Gastroesophageal sphincter (tissue), 4 donors: ENCODE measurements around the gene PSPN. TPM values are rescaled to one million over a fixed set of nuclear protein-coding genes. Genes with fewer than 3 reads are reported as not detected.
A peak's percentile ranks its signal among the peaks of the same experiment; 100 is the strongest.

Experiments
- ATAC-seq: fragments of 150-250 bp; one replicate; pipeline ENCODE4 v1.9.1; 2016; ENCODE audit warnings: mild to moderate bottlenecking, moderate library complexity
- H3K27ac ChIP-seq, 4 donors: fragments of 200-600 bp; sonication (generic) in 3 of 4; 1 replicate in 3 of 4; 2 replicates in 1 of 4; pipeline ENCODE4 v1.5.1; 2016 to 2019
- H3K27me3 ChIP-seq: fragments of 200-600 bp; sonication (generic); one replicate; pipeline ENCODE4 v1.5.1; 2019
- H3K36me3 ChIP-seq, 2 donors: fragments of 200-600 bp; sonication (generic); one replicate each; pipeline ENCODE4 v1.5.1; 2019; ENCODE audit warnings: control low read depth in 1 of 2
- H3K4me1 ChIP-seq, 3 donors: fragments of 200-600 bp; sonication (generic); 1 replicate in 2 of 3; 2 replicates in 1 of 3; pipeline ENCODE4 v1.5.1; 2016 to 2019; ENCODE audit warnings: control low read depth in 2 of 3
- H3K4me3 ChIP-seq, 2 donors: fragments of 200-600 bp; sonication (generic); one replicate each; pipeline ENCODE4 v1.5.1; 2019; ENCODE audit warnings: mild to moderate bottlenecking in 1 of 2, moderate library complexity in 1 of 2
- H3K9me3 ChIP-seq, 3 donors: fragments of 200-600 bp; sonication (generic); one replicate each; pipeline ENCODE4 v1.5.1; 2017 to 2019; ENCODE audit warnings: control low read depth in 2 of 3
- EP300 ChIP-seq: sonication (generic); formaldehyde crosslinking; IDR thresholded peaks from one replicate; pipeline ENCODE4 v1.6.1; 2017; ENCODE audit warnings: antibody characterized with exemption, mild to moderate bottlenecking
- POLR2A ChIP-seq, 2 donors: fragments of 450-650 bp; IDR thresholded peaks; one replicate each; pipeline ENCODE4 v1.6.1; 2017; ENCODE audit warnings: antibody characterized with exemption in 2 of 2, mild to moderate bottlenecking in 2 of 2, moderate library complexity in 1 of 2
- POLR2AphosphoS5 ChIP-seq: sonication (generic); formaldehyde crosslinking; IDR thresholded peaks from one replicate; pipeline ENCODE4 v1.6.1; 2017; ENCODE audit warnings: antibody characterized with exemption
- WGBS, 2 donors: methylation state at CpG; one replicate each; pipeline ENCODE4 v1.1.5; 2018; ENCODE audit warnings: low coverage in 1 of 2; 5-methylcytosine and 5-hydroxymethylcytosine counted together
- total RNA-seq, 4 donors: library from RNA; depleted of rRNA; stranded (reverse); fragments of >200 nt; gene quantifications; one replicate each; pipeline ENCODE4 v1.1.0, GENCODE V29; 2016
- TF ChIP-seq, protein P1 (sequence below), 4 experiments: fragments of 200-600 bp in 2 of 4; fragments of 450-650 bp in 2 of 4; sonication (generic) in 1 of 4; IDR thresholded peaks; one replicate each; pipeline ENCODE4 v1.5.1; 2017 to 2019; ENCODE audit warnings: antibody characterized with exemption in 4 of 4, mild to moderate bottlenecking in 2 of 4, moderate library complexity in 2 of 4

Gene PSPN
- total RNA-seq, 4 donors from 2014 or later = 0.67 to 2.4 (median 1.4) TPM

DNA sequence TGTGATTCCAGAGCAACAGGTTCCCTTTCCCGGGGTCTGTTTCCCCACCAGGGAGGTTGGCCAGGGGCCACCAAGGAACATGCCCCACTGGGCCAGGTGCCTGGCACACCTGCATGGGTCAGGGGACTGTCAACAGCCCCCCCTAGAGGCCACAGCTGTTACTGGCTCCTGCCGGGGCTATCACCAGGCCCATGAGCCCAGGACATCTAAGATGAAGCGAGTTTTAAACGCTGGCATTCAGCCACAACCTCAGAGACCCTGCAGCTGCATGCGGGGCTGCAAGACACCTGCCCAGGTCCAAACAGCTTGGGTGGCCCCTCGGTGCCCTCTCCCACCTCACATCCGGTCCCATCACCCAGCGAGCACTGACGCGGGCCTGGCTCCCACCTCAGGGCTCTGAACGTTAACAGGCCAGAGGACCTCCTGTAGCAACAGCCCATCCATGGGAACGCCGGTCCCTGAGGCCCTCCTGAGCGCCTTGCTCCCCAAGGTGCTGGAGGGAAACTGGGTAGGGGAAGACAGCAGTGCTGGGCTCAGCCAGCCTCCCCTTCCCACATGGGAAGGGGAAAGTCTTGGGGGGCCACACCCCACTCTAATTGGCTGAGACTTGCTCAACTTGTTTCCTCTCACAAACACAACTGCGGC, 36.8 kb upstream of the PSPN start:
- Histone ChIP-seq H3K9me3 (no peaks in the 10 kb centered on the region), H3K27ac (peak overlapping the region in 3 of 4 donors; percentile 33 to 61 (median 51)), H3K36me3 (peaks cover 0 to 43% of the 10 kb centered on the region in 2 donors), H3K4me1 (peaks cover 0 to 28% (median 0%) of the 10 kb centered on the region in 3 donors), H3K27me3 (no peaks in the 10 kb centered on the region), H3K4me3 (no peak overlapping the region)
- TF ChIP-seq, protein P1, sequence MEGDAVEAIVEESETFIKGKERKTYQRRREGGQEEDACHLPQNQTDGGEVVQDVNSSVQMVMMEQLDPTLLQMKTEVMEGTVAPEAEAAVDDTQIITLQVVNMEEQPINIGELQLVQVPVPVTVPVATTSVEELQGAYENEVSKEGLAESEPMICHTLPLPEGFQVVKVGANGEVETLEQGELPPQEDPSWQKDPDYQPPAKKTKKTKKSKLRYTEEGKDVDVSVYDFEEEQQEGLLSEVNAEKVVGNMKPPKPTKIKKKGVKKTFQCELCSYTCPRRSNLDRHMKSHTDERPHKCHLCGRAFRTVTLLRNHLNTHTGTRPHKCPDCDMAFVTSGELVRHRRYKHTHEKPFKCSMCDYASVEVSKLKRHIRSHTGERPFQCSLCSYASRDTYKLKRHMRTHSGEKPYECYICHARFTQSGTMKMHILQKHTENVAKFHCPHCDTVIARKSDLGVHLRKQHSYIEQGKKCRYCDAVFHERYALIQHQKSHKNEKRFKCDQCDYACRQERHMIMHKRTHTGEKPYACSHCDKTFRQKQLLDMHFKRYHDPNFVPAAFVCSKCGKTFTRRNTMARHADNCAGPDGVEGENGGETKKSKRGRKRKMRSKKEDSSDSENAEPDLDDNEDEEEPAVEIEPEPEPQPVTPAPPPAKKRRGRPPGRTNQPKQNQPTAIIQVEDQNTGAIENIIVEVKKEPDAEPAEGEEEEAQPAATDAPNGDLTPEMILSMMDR (IDR thresholded peaks at IDR 0.05) = peak in 3 of 4 experiments; percentile 29 to 66 (median 35)
- TF ChIP-seq POLR2AphosphoS5 = no peak
- 0% methylated on average over 1 of the region's 15 CpGs; no CpG with 5 or more reads in 1 of the 2 donors for WGBS, 2 donors
- peak; percentile 41 for ATAC-seq

DNA sequence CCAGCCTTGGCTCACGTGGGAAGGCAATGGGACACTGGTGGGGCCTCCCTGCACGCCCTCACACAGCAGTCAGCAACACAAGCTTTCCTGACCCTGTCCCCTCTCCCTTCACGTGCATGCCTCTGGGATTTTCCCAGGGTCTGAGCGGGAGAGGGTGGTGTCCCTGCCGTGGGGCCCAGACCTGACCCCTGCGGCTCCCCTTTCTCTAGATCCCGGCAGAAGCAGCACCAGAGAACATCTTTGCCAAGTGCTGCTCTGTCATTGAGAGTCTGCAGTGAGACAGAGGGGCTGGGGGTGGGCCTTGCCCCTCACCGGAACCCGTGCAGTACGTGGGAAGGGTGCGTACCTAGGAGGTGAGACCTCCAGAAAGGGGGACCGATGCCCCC, 36.3 kb upstream of the PSPN start:
- TF ChIP-seq EP300 = no peak
- TF ChIP-seq POLR2A (IDR thresholded peaks at IDR 0.05) = no peak
- H3K27ac ChIP-seq = peak overlapping the region in 2 of 4 donors; percentile 51 to 61
- no CpG with 5 or more reads among the region's 12 CpGs for WGBS, 2 donors

DNA sequence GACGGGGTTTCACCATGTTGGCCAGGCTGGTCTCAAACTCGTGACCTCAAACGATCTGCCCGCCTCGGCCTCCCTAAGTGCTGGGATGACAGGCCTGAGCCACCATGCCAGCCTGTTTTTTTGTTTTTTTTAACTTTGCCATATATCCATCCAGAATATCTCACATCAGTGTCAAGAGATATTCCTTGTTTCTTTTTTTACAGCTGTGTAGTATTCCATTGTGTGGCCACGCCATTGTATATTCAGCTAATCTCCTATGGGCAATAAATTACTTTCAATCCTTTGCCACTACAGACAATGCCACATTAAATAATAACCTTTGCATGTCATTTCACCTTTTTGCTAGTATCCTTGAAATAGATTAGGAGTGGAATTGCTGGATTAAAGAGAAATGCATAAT, 33.6 kb upstream of the PSPN start:
- Histone ChIP-seq H3K4me3 (no peak overlapping the region), H3K4me1 (peaks cover 0 to 25% (median 0%) of the 10 kb centered on the region in 3 donors), H3K27me3 (no peaks in the 10 kb centered on the region), H3K36me3 (peaks cover 0 to 11% of the 10 kb centered on the region in 2 donors), H3K27ac (no peak overlapping the region), H3K9me3 (no peaks in the 10 kb centered on the region)
- 92 to 94% methylated on average over 4 to 6 of the region's 6 CpGs for WGBS, 2 donors
- ATAC-seq = no peak
- TF ChIP-seq EP300 (no peak), POLR2AphosphoS5 (no peak), POLR2A (IDR thresholded peaks at IDR 0.05) (no peak)
- TF ChIP-seq, protein P1 (IDR thresholded peaks at IDR 0.05) = no peak

More for the DNA sequence above, 36.3 kb upstream of the PSPN start:
- Histone ChIP-seq H3K4me3 (no peak overlapping the region), H3K27me3 (no peaks in the 10 kb centered on the region), H3K36me3 (peaks cover 0 to 38% of the 10 kb centered on the region in 2 donors), H3K9me3 (no peaks in the 10 kb centered on the region), H3K4me1 (peaks cover 0 to 26% (median 0%) of the 10 kb centered on the region in 3 donors)
- no peak for ATAC-seq

DNA sequence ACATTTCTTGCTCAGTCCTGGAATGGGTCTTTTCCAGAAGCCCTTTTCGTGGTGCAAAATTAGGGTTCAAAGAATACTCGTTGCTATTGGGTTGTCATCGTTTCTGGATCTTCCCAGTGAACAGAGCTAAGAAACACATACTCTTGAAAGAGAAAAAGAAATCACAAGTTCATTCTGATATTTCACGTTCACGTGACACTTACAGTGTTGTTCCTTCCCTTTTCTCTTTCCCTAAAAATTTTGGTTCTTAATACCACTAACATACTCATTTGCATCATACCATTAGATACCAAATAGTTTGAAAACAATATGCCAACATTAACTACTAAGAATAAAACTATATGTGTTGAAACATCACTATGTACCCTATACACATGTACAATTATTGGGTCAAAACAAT, 30.7 kb upstream of the PSPN start:
- Histone ChIP-seq H3K36me3 (no peaks in the 10 kb centered on the region), H3K4me1 (peaks cover 0 to 8% (median 0%) of the 10 kb centered on the region in 3 donors), H3K4me3 (no peak overlapping the region), H3K27me3 (no peaks in the 10 kb centered on the region), H3K9me3 (no peaks in the 10 kb centered on the region), H3K27ac (no peak overlapping the region)
- ATAC-seq = no peak
- TF ChIP-seq EP300 = no peak
- TF ChIP-seq, protein P1 (IDR thresholded peaks at IDR 0.05) = no peak
- no peak for TF ChIP-seq POLR2A (IDR thresholded peaks at IDR 0.05)
- no peak for TF ChIP-seq POLR2AphosphoS5
- 73 to 79% methylated on average over 5 of the region's 5 CpGs for WGBS, 2 donors

DNA sequence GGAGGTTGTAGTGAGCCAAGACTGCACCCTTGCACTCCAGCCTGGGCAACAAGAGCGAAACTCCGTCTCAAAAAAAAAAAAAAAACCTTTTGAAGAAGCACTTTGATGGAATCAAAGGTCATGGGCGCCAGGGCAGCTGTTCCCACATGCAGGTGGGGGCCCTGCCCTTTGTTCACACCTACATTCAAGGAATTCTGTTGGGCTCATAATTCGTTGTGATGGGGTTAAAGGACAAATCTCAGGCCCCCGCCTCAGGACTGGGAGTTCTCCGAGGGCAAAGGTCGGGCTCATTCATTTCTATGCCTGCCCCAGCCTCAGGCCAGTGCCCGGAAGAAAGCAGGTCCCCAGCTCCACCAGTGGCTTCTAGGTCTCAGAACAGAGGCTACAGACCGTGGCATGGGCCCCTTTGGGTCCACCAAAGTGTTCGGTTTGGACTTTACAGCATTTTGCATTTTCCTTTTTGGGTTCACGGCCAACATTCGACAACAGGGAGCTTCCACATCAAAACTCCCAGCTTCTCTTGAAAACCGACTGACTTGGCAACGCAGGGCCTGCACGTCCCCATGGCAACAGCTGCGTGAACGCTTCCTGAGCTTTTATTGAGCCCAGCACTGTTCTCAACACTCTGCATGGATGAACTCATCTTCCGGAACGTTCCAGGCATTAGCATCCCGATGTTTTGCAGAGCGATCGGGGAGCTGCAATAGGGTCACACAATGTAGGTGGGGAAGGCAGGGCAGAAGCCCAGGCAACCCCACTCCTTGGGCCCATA, 27.3 kb upstream of the PSPN start:
- ATAC-seq = no peak
- H3K4me1 ChIP-seq = peaks cover 0 to 8% (median 0%) of the 10 kb centered on the region in 3 donors

More for the DNA sequence above, 27.3 kb upstream of the PSPN start:
- WGBS, 2 donors = 48 to 50% methylated on average over 5 to 17 of the region's 22 CpGs
- H3K36me3 ChIP-seq = no peaks in the 10 kb centered on the region
- H3K9me3 ChIP-seq = no peaks in the 10 kb centered on the region
- TF ChIP-seq POLR2AphosphoS5 = no peak
- TF ChIP-seq, protein P1 (IDR thresholded peaks at IDR 0.05) = no peak
- no peak for TF ChIP-seq POLR2A (IDR thresholded peaks at IDR 0.05)
- TF ChIP-seq EP300 = no peak
- H3K27me3 ChIP-seq = no peaks in the 10 kb centered on the region
- no peak overlapping the region for H3K27ac ChIP-seq
- no peak overlapping the region for H3K4me3 ChIP-seq
